ENCODE results near the gene CETP. TPM values are rescaled to one million over a fixed set of nuclear protein-coding genes. Genes with fewer than 3 reads are reported as not detected.

The CETP gene
- total RNA-seq, 4 donors from 2014 or later: 1.6 TPM; not detected in 3

DNA sequence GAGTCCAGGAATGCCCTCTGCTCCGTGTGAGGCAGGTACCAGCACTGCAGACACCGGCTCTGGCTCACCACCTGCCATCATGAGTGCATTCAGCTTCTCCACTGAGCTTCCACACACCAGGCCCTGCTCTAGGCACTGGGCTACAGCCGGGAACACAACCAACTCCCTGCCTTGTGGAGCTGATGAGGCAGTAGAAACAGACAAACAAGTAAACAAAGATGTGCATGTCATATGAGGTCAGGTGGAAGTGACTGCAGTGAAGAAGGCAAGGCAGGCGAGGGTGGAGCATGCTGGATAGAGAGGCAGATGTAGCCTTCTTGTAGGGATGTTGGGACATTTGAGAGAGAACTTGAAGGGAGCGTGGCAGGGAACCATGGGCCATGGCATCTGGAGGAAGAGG, 32.6 kb downstream of the CETP start:
- no peak for ATAC-seq
- Histone ChIP-seq H3K4me3 (no peak overlapping the region), H3K9me3 (no peaks in the 10 kb centered on the region), H3K27ac (no peak overlapping the region), H3K36me3 (no peaks in the 10 kb centered on the region), H3K4me1 (peaks cover 0 to 43% (median 7%) of the 10 kb centered on the region in 3 donors), H3K27me3 (no peaks in the 10 kb centered on the region)
- WGBS, 2 donors (ENCODE audit: low coverage in 1 of 2): 83 to 100% methylated on average over 1 to 5 of the region's 5 CpGs
- TF ChIP-seq POLR2AphosphoS5 (IDR thresholded peaks at IDR 0.05): no peak
- no peak for TF ChIP-seq EP300 (IDR thresholded peaks at IDR 0.05)
- no peak for TF ChIP-seq POLR2A (IDR thresholded peaks at IDR 0.05)
- TF ChIP-seq, protein P1, sequence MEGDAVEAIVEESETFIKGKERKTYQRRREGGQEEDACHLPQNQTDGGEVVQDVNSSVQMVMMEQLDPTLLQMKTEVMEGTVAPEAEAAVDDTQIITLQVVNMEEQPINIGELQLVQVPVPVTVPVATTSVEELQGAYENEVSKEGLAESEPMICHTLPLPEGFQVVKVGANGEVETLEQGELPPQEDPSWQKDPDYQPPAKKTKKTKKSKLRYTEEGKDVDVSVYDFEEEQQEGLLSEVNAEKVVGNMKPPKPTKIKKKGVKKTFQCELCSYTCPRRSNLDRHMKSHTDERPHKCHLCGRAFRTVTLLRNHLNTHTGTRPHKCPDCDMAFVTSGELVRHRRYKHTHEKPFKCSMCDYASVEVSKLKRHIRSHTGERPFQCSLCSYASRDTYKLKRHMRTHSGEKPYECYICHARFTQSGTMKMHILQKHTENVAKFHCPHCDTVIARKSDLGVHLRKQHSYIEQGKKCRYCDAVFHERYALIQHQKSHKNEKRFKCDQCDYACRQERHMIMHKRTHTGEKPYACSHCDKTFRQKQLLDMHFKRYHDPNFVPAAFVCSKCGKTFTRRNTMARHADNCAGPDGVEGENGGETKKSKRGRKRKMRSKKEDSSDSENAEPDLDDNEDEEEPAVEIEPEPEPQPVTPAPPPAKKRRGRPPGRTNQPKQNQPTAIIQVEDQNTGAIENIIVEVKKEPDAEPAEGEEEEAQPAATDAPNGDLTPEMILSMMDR (IDR thresholded peaks at IDR 0.05): no peak

DNA sequence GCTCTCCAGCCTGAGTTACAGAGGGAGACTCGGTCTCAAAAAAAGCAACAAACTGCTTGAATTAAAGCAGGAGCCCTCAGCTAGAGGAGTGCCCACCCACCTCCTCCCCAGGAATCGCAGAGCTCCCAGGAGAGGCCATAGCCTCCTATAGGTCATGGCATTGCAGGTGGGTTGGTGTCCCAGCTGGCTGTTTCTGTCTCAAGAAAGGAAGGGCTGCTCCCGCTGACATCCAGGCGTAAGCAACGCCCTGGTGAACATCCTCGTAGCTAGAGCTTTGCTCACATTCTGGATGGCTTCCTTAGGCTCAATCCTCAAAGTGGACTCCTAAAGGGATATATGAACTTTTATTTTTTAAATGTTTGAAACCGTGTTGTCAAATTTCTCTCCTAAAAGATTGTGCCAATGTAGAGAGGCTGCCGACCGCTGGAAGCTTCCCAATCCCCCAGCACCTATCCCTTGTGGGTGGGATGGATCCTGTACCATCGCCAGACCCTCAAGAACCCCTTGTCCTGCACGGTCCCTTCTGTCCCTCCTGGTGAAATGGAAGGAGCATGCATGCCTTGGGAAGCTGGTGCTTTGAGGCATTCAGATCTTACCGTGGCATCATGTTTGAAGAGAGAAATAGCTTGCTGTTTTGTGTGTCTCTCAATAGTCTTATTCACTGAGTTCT, 33.5 kb downstream of the CETP start:
- ATAC-seq: no peak
- Histone ChIP-seq H3K4me3 (no peak overlapping the region), H3K27ac (no peak overlapping the region), H3K27me3 (no peaks in the 10 kb centered on the region), H3K4me1 (peaks cover 0 to 45% (median 10%) of the 10 kb centered on the region in 3 donors), H3K9me3 (no peaks in the 10 kb centered on the region), H3K36me3 (no peaks in the 10 kb centered on the region)
- 73 to 83% methylated on average over 7 to 8 of the region's 12 CpGs for WGBS, 2 donors (ENCODE audit: low coverage in 1 of 2)
- no peak for TF ChIP-seq EP300 (IDR thresholded peaks at IDR 0.05)
- TF ChIP-seq, protein P1 (IDR thresholded peaks at IDR 0.05): no peak
- TF ChIP-seq POLR2AphosphoS5 (IDR thresholded peaks at IDR 0.05): no peak
- TF ChIP-seq POLR2A (IDR thresholded peaks at IDR 0.05): no peak

DNA sequence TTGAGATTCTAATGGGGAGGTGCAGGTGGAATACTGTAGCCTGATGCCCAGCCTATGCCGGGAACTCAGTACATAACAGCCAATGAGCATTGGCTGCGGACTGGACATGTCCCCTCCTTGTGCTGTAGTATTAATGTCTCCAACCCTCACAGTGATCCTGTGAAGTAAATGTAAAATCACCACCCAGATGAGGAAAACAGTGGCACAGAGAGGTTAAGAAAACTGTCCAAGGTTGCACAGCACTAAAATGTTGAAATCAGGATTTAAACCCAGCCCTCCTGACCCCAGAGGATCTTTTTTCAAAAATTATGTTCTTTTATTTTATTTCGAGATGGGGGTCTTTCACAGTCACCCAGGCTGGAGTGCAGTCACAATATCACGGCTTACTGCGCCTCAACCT, 35.5 kb downstream of the CETP start:
- no peak for ATAC-seq
- Histone ChIP-seq H3K4me3 (no peak overlapping the region), H3K27ac (no peak overlapping the region), H3K9me3 (no peaks in the 10 kb centered on the region), H3K4me1 (peaks cover 0 to 33% (median 6%) of the 10 kb centered on the region in 3 donors), H3K27me3 (no peaks in the 10 kb centered on the region), H3K36me3 (no peaks in the 10 kb centered on the region)
- 92 to 100% methylated on average over 2 of the region's 5 CpGs for WGBS, 2 donors (ENCODE audit: low coverage in 1 of 2)
- TF ChIP-seq POLR2A (IDR thresholded peaks at IDR 0.05): no peak
- TF ChIP-seq, protein P1 (IDR thresholded peaks at IDR 0.05): no peak
- no peak for TF ChIP-seq EP300 (IDR thresholded peaks at IDR 0.05)
- no peak for TF ChIP-seq POLR2AphosphoS5 (IDR thresholded peaks at IDR 0.05)

DNA sequence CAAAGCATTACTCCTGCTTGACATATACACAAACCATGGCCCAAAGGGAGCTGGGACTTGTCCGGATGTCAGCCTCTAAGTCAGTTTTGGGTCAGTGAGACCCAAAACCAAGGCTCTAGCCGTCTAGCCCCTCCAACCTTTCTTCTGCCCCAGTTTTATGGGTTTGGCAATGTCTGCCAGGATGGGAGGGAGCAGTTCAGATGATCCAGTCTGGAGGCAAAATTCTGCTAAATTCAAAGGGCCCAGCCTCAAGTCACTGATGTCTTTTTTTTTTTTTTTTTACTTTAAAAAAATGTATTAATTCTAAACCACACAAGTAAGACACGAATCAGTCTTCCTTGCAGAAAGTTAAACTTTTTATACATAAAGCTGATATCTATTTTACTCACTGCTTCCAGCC, 36.2 kb downstream of the CETP start:
- no peak for ATAC-seq
- WGBS, 2 donors (ENCODE audit: low coverage in 1 of 2): 47 to 50% methylated on average over 1 to 3 of the region's 3 CpGs
- Histone ChIP-seq H3K27ac (no peak overlapping the region), H3K27me3 (no peaks in the 10 kb centered on the region), H3K4me3 (no peak overlapping the region), H3K4me1 (peaks cover 0 to 30% (median 6%) of the 10 kb centered on the region in 3 donors), H3K9me3 (no peaks in the 10 kb centered on the region), H3K36me3 (no peaks in the 10 kb centered on the region)
- TF ChIP-seq POLR2AphosphoS5 (IDR thresholded peaks at IDR 0.05) (no peak), EP300 (IDR thresholded peaks at IDR 0.05) (no peak), POLR2A (IDR thresholded peaks at IDR 0.05) (no peak)
- TF ChIP-seq, protein P1 (IDR thresholded peaks at IDR 0.05): no peak

DNA sequence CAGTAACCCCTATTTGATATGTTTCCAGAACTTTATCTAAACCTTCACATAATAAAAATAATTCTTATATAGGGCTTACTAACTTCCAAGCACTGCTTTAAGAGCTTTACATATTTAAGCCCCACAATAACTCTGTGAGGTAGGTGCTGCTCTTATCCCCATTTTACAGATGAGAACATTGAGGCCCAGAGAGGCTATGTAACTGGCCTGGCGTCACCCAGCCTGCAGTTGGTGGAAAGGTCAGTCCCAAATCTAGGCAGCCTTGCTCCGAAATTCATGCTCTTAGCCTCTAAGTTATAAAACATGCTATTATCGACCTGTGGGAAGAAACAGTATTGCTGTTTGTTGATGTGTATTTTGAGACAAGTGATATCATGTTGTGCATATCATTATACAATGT, 36.6 kb downstream of the CETP start:
- TF ChIP-seq EP300 (IDR thresholded peaks at IDR 0.05): no peak
- TF ChIP-seq, protein P1 (IDR thresholded peaks at IDR 0.05): no peak
- TF ChIP-seq POLR2A (IDR thresholded peaks at IDR 0.05): no peak
- no peak for TF ChIP-seq POLR2AphosphoS5 (IDR thresholded peaks at IDR 0.05)
- H3K4me3 ChIP-seq: no peak overlapping the region
- H3K4me1 ChIP-seq: peaks cover 0 to 30% (median 6%) of the 10 kb centered on the region in 3 donors
- no peaks in the 10 kb centered on the region for H3K36me3 ChIP-seq
- H3K27me3 ChIP-seq: no peaks in the 10 kb centered on the region
- no peaks in the 10 kb centered on the region for H3K9me3 ChIP-seq
- ATAC-seq: no peak
- 100% methylated on average over 2 to 3 of the region's 3 CpGs for WGBS, 2 donors (ENCODE audit: low coverage in 1 of 2)
- H3K27ac ChIP-seq: peak overlapping the region in 1 of 4 donors; percentile 33
